Neuronal stem cell (in vitro differentiated cells): ENCODE data around the gene STPG2.

Source experiments
- DNase-seq: peaks from one replicate; pipeline ENCODE4 v3.0.0-alpha.2; 2013; ENCODE audit warnings: low spot score
- H2AFZ ChIP-seq: one replicate; pipeline ENCODE4 v1.6.1; 2013; ENCODE audit warnings: mild to moderate bottlenecking, low read length, inconsistent platforms
- H2AK5ac ChIP-seq: 2 replicates; pipeline ENCODE4 v1.6.1; 2013; ENCODE audit warnings: low read depth, mild to moderate bottlenecking, inconsistent platforms, low read length, moderate library complexity, mixed read lengths
- H2BK120ac ChIP-seq: 2 replicates; pipeline ENCODE4 v1.6.1; 2013; ENCODE audit warnings: low read depth, mild to moderate bottlenecking, inconsistent platforms, low read length, moderate library complexity, mixed read lengths
- H2BK12ac ChIP-seq: one replicate; pipeline ENCODE4 v1.6.1; 2013; ENCODE audit warnings: low read length, inconsistent platforms
- H2BK15ac ChIP-seq: 2 replicates; pipeline ENCODE4 v1.6.1; 2013; ENCODE audit warnings: mild to moderate bottlenecking, low read length, inconsistent platforms, mixed read lengths
- H2BK5ac ChIP-seq: one replicate; pipeline ENCODE4 v1.6.1; 2013; ENCODE audit warnings: inconsistent platforms, mild to moderate bottlenecking, low read length, moderate library complexity
- H3K14ac ChIP-seq: one replicate; pipeline ENCODE4 v1.6.1; 2013; ENCODE audit warnings: low read length, inconsistent platforms
- H3K18ac ChIP-seq: 2 replicates; pipeline ENCODE4 v1.6.1; 2013; ENCODE audit warnings: low read length, inconsistent platforms
- H3K23ac ChIP-seq: 2 replicates; pipeline ENCODE4 v1.6.1; 2013; ENCODE audit warnings: low read depth, mild to moderate bottlenecking, mixed read lengths, low read length, inconsistent platforms; ENCODE audit not compliant: poor library complexity
- H3K27ac ChIP-seq: replicated peaks from 3 replicates; pipeline ENCODE4 v1.5.1; 2013; ENCODE audit warnings: low read length, inconsistent platforms
- H3K27me3 ChIP-seq, 3 experiments: 2 replicates each; pipeline ENCODE4 v1.6.1; 2013; ENCODE audit warnings: low read length in 3 of 3, mild to moderate bottlenecking in 2 of 3, inconsistent platforms in 1 of 3, low read depth in 1 of 3, mixed read lengths in 1 of 3, moderate library complexity in 1 of 3; ENCODE audit not compliant: control insufficient read depth in 3 of 3, insufficient read depth in 3 of 3
- H3K36me3 ChIP-seq, 2 donors: replicated peaks in 1 of 2; 2 replicates each; pipeline ENCODE4 v1.6.1; 2013; ENCODE audit warnings: low read length in 2 of 2; ENCODE audit not compliant: control insufficient read depth in 2 of 2, insufficient read depth in 2 of 2
- H3K4ac ChIP-seq: 2 replicates; pipeline ENCODE4 v1.6.1; 2013; ENCODE audit warnings: inconsistent platforms, mild to moderate bottlenecking, low read length, moderate library complexity
- H3K4me1 ChIP-seq, 2 donors: 1 replicate in 1 of 2; 2 replicates in 1 of 2; pipeline ENCODE4 v1.6.1; 2013; ENCODE audit warnings: low read length in 2 of 2, low read depth in 1 of 2; ENCODE audit not compliant: control insufficient read depth in 2 of 2, insufficient read depth in 1 of 2
- H3K4me2 ChIP-seq: one replicate; pipeline ENCODE4 v1.6.1; 2013; ENCODE audit warnings: mild to moderate bottlenecking, low read length, inconsistent platforms; ENCODE audit not compliant: insufficient read depth, poor library complexity, severe bottlenecking
- H3K4me3 ChIP-seq, 2 donors: 2 replicates each; pipeline ENCODE4 v1.5.1; 2013; ENCODE audit warnings: low read length in 2 of 2, mild to moderate bottlenecking in 2 of 2, inconsistent platforms in 1 of 2, moderate library complexity in 1 of 2
- H3K79me1 ChIP-seq: one replicate; pipeline ENCODE4 v1.6.1; 2013; ENCODE audit warnings: low read depth, mild to moderate bottlenecking, inconsistent platforms, low read length, moderate library complexity
- H3K9ac ChIP-seq: one replicate; pipeline ENCODE4 v1.6.1; 2013; ENCODE audit warnings: mild to moderate bottlenecking, low read depth, low read length, inconsistent platforms; ENCODE audit not compliant: poor library complexity
- H3K9me3 ChIP-seq, 2 donors: replicated peaks in 1 of 2; 2 replicates each; pipeline versions ENCODE3 to v1.6.1; 2013; ENCODE audit warnings: low read length in 2 of 2, mild to moderate bottlenecking in 2 of 2, inconsistent platforms in 1 of 2, low read depth in 1 of 2, mixed read lengths in 1 of 2, moderate library complexity in 1 of 2; ENCODE audit not compliant: control insufficient read depth in 2 of 2, insufficient read depth in 1 of 2
- H4K8ac ChIP-seq: one replicate; pipeline ENCODE4 v1.6.1; 2013; ENCODE audit warnings: low read depth, mild to moderate bottlenecking, inconsistent platforms, low read length, moderate library complexity
- H4K91ac ChIP-seq: one replicate; pipeline ENCODE4 v1.6.1; 2013; ENCODE audit warnings: low read length, low read depth, mild to moderate bottlenecking, inconsistent platforms; ENCODE audit not compliant: poor library complexity
- WGBS, 2 donors: extraction: QIAGEN DNeasy Blood & Tissue Kit; methylation state at CpG; one replicate each; pipeline ENCODE4 v1.1.7; 2013; ENCODE audit warnings: missing lambda C conversion rate in 2 of 2, mixed read lengths in 1 of 2; ENCODE audit not compliant: insufficient read length in 2 of 2, insufficient replicate concordance in 1 of 2; ENCODE audit errors: extremely low coverage in 2 of 2; 5-methylcytosine and 5-hydroxymethylcytosine counted together

The STPG2 gene

GRCh38 chr4:97845758-97846157 is 297.5 kb downstream of the STPG2 start:
- Histone ChIP-seq H3K27ac (no peak overlapping the region), H2AK5ac (no peak overlapping the region), H2BK120ac (no peak overlapping the region), H3K9ac (no peak overlapping the region), H4K8ac (no peak overlapping the region), H2AFZ (no peak overlapping the region), H4K91ac (no peak overlapping the region), H3K27me3 (no peaks in the 10 kb centered on the region), H3K4me2 (no peak overlapping the region), H3K4me3 (no peak overlapping the region), H3K4ac (no peak overlapping the region), H3K23ac (no peak overlapping the region), H2BK12ac (no peak overlapping the region), H3K14ac (no peak overlapping the region), H2BK5ac (no peak overlapping the region), H3K18ac (no peak overlapping the region), H3K36me3 (no peaks in the 10 kb centered on the region), H3K79me1 (no peaks in the 10 kb centered on the region), H2BK15ac (no peak overlapping the region), H3K9me3 (no peaks in the 10 kb centered on the region), H3K4me1 (no peaks in the 10 kb centered on the region)
- DNase-seq: no peak

GRCh38 chr4:97841512-97841911 is 301.8 kb downstream of the STPG2 start:
- Histone ChIP-seq H2BK15ac (no peak overlapping the region), H4K8ac (no peak overlapping the region), H2AK5ac (no peak overlapping the region), H3K14ac (no peak overlapping the region), H3K4ac (no peak overlapping the region), H2BK12ac (no peak overlapping the region), H3K9ac (no peak overlapping the region), H2BK5ac (no peak overlapping the region), H3K4me1 (no peaks in the 10 kb centered on the region), H3K36me3 (no peaks in the 10 kb centered on the region), H3K23ac (no peak overlapping the region), H3K9me3 (no peaks in the 10 kb centered on the region), H3K4me3 (no peak overlapping the region), H3K79me1 (no peaks in the 10 kb centered on the region), H3K27me3 (no peaks in the 10 kb centered on the region), H3K4me2 (no peak overlapping the region), H3K27ac (no peak overlapping the region), H2BK120ac (no peak overlapping the region), H3K18ac (no peak overlapping the region), H4K91ac (no peak overlapping the region), H2AFZ (no peak overlapping the region)
- no CpG with 5 or more reads among the region's 1 CpG for WGBS, 2 donors
- DNase-seq: no peak

- Histone ChIP-seq H2BK15ac (no peak overlapping the region), H3K27ac (no peak overlapping the region), H3K4me1 (no peaks in the 10 kb centered on the region), H2BK120ac (no peak overlapping the region), H3K4ac (no peak overlapping the region), H3K79me1 (no peaks in the 10 kb centered on the region), H3K4me3 (no peak overlapping the region), H3K4me2 (no peak overlapping the region), H2AK5ac (no peak overlapping the region), H2AFZ (no peak overlapping the region), H2BK12ac (no peak overlapping the region), H3K9me3 (no peaks in the 10 kb centered on the region), H4K8ac (no peak overlapping the region), H3K18ac (no peak overlapping the region), H4K91ac (no peak overlapping the region), H3K27me3 (no peaks in the 10 kb centered on the region), H3K9ac (no peak overlapping the region), H2BK5ac (no peak overlapping the region), H3K23ac (no peak overlapping the region), H3K14ac (no peak overlapping the region), H3K36me3 (no peaks in the 10 kb centered on the region)
- DNase-seq: no peak
These were observed 306.6 kb downstream of the STPG2 start for GRCh38 chr4:97836662-97837061.

- no peak overlapping the region for H2AFZ ChIP-seq
- no peak overlapping the region for H3K4me3 ChIP-seq
- H2BK15ac ChIP-seq: no peak overlapping the region
- H3K9ac ChIP-seq: no peak overlapping the region
- no peak overlapping the region for H3K4me2 ChIP-seq
- no peaks in the 10 kb centered on the region for H3K4me1 ChIP-seq
- H4K91ac ChIP-seq: no peak overlapping the region
- no peak overlapping the region for H2BK120ac ChIP-seq
- no peaks in the 10 kb centered on the region for H3K9me3 ChIP-seq
- H3K36me3 ChIP-seq: no peaks in the 10 kb centered on the region
- no peak overlapping the region for H3K27ac ChIP-seq
- no peak overlapping the region for H2BK5ac ChIP-seq
- no peak overlapping the region for H2BK12ac ChIP-seq
- no peak overlapping the region for H3K4ac ChIP-seq
- no peak overlapping the region for H2AK5ac ChIP-seq
- H4K8ac ChIP-seq: no peak overlapping the region
- H3K27me3 ChIP-seq: peaks cover 0 to 2% (median 0%) of the 10 kb centered on the region in 3 experiments
- no peak overlapping the region for H3K14ac ChIP-seq
- H3K18ac ChIP-seq: no peak overlapping the region
- H3K23ac ChIP-seq: no peak overlapping the region
- DNase-seq: no peak
- no CpG with 5 or more reads among the region's 7 CpGs for WGBS, 2 donors
- H3K79me1 ChIP-seq: no peaks in the 10 kb centered on the region
These were observed 314.6 kb downstream of the STPG2 start for GRCh38 chr4:97828646-97829045.
